ENCODE measurements around the gene DNHD1. TPM values are rescaled to one million over a fixed set of nuclear protein-coding genes. Genes with fewer than 3 reads are reported as not detected.

DNHD1 gene
- total RNA-seq, 1 donor from 2014 or later: 9.3 TPM

DNA sequence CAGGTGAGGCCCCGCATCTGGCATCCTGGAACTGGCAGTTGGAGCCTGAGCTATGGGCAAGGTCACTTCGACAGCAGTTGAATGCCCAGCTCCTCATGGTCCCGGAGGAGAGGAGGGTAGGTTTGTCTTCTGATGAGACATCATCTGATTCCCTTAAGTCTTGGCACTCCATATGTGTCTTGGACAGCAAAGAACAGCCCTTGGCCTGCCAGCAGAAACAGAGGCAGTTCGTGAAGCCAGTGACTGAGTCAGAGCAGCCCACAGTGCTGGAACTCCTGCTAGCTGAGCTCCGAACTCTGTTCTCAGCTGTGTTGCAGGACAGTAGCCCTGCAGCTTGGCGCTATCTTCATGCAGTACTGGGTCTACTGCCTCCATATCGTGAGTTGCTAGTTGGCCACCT lies 1.0 kb downstream of the DNHD1 start:
- H3K4me1 Mint-ChIP-seq (ENCODE audit: low read depth, unreplicated experiment): no peaks in the 10 kb centered on the region
- H3K4me3 Mint-ChIP-seq (ENCODE audit: unreplicated experiment): no peak overlapping the region
- no peak for DNase-seq
- TF ChIP-seq, protein P1, sequence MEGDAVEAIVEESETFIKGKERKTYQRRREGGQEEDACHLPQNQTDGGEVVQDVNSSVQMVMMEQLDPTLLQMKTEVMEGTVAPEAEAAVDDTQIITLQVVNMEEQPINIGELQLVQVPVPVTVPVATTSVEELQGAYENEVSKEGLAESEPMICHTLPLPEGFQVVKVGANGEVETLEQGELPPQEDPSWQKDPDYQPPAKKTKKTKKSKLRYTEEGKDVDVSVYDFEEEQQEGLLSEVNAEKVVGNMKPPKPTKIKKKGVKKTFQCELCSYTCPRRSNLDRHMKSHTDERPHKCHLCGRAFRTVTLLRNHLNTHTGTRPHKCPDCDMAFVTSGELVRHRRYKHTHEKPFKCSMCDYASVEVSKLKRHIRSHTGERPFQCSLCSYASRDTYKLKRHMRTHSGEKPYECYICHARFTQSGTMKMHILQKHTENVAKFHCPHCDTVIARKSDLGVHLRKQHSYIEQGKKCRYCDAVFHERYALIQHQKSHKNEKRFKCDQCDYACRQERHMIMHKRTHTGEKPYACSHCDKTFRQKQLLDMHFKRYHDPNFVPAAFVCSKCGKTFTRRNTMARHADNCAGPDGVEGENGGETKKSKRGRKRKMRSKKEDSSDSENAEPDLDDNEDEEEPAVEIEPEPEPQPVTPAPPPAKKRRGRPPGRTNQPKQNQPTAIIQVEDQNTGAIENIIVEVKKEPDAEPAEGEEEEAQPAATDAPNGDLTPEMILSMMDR (IDR thresholded peaks at IDR 0.05; ENCODE audit: partially characterized antibody, unreplicated experiment): no peak
- H3K9me3 Mint-ChIP-seq (ENCODE audit: unreplicated experiment): peaks cover 2% of the 10 kb centered on the region
- H3K27ac Mint-ChIP-seq (ENCODE audit: unreplicated experiment): no peak overlapping the region
- H3K27me3 Mint-ChIP-seq (ENCODE audit: unreplicated experiment): peaks cover 3% of the 10 kb centered on the region
- no peaks in the 10 kb centered on the region for H3K36me3 Mint-ChIP-seq (ENCODE audit: unreplicated experiment)

DNA sequence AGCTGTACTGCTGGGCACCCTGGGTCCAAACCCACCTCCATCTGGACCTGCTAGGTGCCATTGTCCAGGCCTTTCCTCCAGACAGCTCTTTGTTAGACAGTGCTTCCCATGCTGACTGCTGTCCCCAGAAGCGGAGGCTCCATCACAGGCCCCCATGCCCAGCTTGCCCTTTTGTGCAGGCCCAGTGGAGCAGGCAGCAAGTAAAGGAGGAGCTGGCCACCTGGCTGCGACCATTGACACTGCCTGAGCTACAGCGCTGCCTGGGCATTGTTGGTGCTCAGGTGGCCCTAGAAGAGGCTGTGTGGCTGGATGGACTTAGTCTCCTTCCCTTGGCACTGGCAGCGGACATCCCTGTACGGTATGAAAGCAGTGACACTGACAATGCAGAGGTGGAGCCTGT lies 1.5 kb downstream of the DNHD1 start:
- TF ChIP-seq, protein P1 (IDR thresholded peaks at IDR 0.05; ENCODE audit: partially characterized antibody, unreplicated experiment): no peak
- no peak overlapping the region for H3K27ac Mint-ChIP-seq (ENCODE audit: unreplicated experiment)
- DNase-seq: no peak
- no peak overlapping the region for H3K4me3 Mint-ChIP-seq (ENCODE audit: unreplicated experiment)
- no peaks in the 10 kb centered on the region for H3K36me3 Mint-ChIP-seq (ENCODE audit: unreplicated experiment)
- H3K9me3 Mint-ChIP-seq (ENCODE audit: unreplicated experiment): no peaks in the 10 kb centered on the region
- H3K4me1 Mint-ChIP-seq (ENCODE audit: low read depth, unreplicated experiment): no peaks in the 10 kb centered on the region
- H3K27me3 Mint-ChIP-seq (ENCODE audit: unreplicated experiment): peaks cover 3% of the 10 kb centered on the region

DNA sequence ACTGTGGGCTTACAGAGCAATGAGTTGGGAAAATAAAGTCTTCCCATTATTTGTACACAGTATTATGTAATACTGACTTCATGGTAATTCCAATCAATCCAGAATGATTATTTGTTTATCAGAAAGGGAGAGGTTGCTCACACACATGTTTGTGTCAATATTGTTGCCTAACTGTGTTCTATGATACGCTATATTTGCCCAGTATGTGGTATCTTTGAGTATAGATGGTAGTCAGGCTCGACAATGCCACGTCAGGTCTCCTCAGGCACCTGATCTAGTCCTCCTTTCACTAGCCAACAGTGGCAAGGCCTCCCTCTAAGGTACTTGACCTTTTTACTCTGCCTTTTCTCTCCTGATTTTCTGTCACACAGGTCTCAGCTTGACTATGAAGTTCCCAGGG lies 5.3 kb downstream of the DNHD1 start:
- Mint-ChIP-seq H3K4me1 (ENCODE audit: low read depth, unreplicated experiment) (peaks cover 2% of the 10 kb centered on the region), H3K27me3 (ENCODE audit: unreplicated experiment) (peaks cover 3% of the 10 kb centered on the region), H3K9me3 (ENCODE audit: unreplicated experiment) (no peaks in the 10 kb centered on the region), H3K36me3 (ENCODE audit: unreplicated experiment) (no peaks in the 10 kb centered on the region), H3K4me3 (ENCODE audit: unreplicated experiment) (no peak overlapping the region), H3K27ac (ENCODE audit: unreplicated experiment) (no peak overlapping the region)
- TF ChIP-seq, protein P1 (IDR thresholded peaks at IDR 0.05; ENCODE audit: partially characterized antibody, unreplicated experiment): no peak
- no peak for DNase-seq

- Mint-ChIP-seq H3K4me3 (ENCODE audit: unreplicated experiment) (no peak overlapping the region), H3K4me1 (ENCODE audit: low read depth, unreplicated experiment) (peaks cover 2% of the 10 kb centered on the region), H3K9me3 (ENCODE audit: unreplicated experiment) (no peaks in the 10 kb centered on the region), H3K27ac (ENCODE audit: unreplicated experiment) (no peak overlapping the region), H3K27me3 (ENCODE audit: unreplicated experiment) (no peaks in the 10 kb centered on the region), H3K36me3 (ENCODE audit: unreplicated experiment) (no peaks in the 10 kb centered on the region)
- TF ChIP-seq, protein P1 (IDR thresholded peaks at IDR 0.05; ENCODE audit: partially characterized antibody, unreplicated experiment): no peak
- DNase-seq: no peak
Measured at GRCh38 chr11:6504166-6504565, 7.1 kb downstream of the DNHD1 start.

- TF ChIP-seq, protein P1 (IDR thresholded peaks at IDR 0.05; ENCODE audit: partially characterized antibody, unreplicated experiment): peak; percentile 73
- DNase-seq: no peak
- no peaks in the 10 kb centered on the region for H3K27me3 Mint-ChIP-seq (ENCODE audit: unreplicated experiment)
- peaks cover 2% of the 10 kb centered on the region for H3K4me1 Mint-ChIP-seq (ENCODE audit: low read depth, unreplicated experiment)
- H3K27ac Mint-ChIP-seq (ENCODE audit: unreplicated experiment): no peak overlapping the region
- H3K36me3 Mint-ChIP-seq (ENCODE audit: unreplicated experiment): no peaks in the 10 kb centered on the region
- H3K9me3 Mint-ChIP-seq (ENCODE audit: unreplicated experiment): no peaks in the 10 kb centered on the region
- no peak overlapping the region for H3K4me3 Mint-ChIP-seq (ENCODE audit: unreplicated experiment)
Measured at GRCh38 chr11:6505577-6506240, 8.6 kb downstream of the DNHD1 start.
